Measurements from ENCODE around the gene TNKS1BP1.
A peak's percentile ranks its signal among the peaks of the same experiment; 100 is the strongest.
"Not testable (repeated sequence)": the region's sequence is repeated elsewhere in the genome, so short reads cannot be mapped to it uniquely, and the experiment has no call there.

The TNKS1BP1 gene

DNA sequence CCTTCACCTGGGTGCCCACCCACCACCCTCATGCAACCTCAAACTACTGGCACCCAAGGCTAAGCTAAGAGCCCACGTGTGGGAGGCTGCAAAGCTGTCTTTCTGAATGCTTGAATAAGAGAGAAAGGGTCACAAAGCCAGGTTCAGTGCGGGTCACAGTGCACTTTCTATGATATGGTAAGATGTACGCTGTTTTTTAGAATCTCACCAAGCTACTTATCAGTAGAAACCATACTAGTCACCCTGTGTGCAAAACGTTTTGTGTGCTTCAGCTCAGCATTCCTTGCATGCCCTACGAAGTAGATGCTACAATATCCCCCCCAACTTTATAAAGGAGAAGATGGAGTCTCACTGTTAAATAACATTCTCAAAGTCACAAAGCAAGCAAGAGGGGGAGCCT lies 28.3 kb upstream of the TNKS1BP1 start:
- DNase-seq, result no peak

DNA sequence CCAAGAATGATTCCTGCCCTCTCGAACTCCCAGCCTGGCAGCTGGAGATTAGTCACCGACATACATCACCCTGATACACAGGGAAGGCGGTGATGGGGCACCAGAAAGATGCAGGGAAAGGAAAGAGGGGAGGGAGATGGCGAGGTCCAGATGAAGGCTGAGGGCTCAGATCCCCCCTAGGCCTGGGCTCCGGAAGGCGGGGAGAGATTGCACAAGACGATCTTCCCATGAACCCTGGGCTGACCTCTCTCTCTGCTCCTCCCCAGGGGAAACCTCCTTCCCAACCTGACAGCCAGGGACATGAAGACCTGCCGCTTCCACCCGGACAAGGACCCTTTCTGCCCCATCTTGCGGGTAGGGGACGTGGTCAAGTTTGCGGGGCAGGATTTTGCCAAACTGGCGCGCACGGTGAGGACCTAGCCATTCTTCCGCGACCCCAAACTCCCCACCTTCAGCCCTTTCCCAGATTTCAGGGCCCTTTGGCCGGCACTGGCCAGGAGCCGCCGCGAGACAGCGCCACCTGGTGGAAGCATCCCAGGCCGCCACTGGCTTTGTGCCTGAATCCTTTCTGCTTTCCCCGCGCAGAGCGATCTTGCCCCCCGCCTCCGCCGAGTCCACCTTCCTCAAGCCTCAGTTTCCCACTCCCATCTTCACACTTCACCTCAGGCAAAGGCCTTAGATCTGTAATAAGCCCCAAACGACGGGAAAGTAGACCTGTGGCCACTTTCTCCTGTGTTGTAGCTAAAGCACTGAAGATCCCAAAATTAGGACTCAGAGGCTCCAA lies 24.9 kb upstream of the TNKS1BP1 start:
- DNase-seq, result no peak

DNA sequence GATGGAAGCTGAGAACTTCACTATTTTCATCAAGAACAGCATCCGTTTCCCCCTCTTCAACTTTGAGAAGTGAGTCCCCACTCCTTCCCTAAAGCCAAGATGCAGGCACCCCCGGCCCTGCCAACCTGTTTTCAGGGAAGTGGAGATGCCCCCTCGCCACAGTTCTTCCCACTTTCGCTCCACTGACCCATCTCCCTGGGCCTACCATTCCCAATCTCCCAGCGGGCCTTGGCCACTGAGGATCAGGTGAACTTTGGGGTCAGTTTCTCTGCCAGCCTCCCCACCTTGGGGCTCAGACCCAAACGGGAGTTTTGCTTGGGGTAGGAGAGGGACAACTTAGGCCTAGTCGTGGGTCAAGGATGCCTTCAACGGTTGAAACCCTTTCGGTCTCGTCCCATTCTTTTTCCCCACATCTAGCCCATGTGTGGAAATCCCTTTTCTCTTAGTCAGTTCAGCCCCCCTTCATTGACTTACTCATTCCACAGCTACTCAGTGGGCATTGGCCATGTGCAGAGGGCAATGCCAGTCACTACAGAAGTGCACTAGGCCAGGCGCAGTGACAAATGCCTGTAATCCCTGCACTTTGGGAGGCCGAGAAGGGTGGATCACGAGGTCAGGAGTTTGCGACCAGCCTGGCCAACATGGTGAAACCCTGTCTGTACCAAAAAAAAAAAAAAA lies 24.0 kb upstream of the TNKS1BP1 start:
- DNase-seq, result no peak

DNA sequence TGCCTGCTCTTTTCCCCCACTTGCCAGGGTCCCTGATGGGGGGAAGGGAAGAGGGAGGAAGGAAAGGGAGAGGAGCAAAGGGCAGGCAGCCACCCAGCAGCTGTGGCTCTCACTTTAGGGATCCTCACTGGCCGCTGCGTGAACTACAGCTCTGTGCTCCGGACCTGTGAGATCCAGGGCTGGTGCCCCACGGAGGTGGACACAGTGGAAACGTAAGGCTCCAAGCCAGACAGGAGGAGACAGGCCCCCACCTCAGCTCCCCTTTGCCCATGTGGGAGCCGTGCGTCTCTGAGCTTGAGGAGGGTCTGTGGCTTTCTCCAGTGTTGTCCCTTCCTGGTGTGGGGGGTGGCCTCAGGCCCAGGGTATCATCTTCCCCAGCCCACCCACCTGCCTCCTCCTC lies 23.3 kb upstream of the TNKS1BP1 start:
- no peak for DNase-seq

DNA sequence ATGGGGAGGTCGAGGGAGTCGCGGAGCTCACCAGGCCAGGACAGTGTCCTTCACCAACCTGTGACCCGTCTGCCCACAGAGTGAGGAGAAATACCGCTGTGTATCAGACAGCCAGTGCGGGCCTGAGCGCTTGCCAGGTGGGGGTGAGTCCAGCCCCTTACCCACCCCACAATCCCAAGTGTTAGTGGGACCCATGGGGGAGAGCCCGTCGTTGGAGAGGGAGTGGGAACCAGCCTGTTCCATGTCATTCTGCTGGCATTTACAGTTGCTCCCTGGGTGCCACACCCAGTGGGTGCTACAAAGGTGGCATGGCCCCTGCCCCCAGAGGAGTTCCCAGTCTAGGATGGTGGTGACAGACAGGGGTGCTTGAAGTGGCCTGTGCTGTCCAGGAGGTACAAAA lies 22.6 kb upstream of the TNKS1BP1 start:
- no peak for DNase-seq

DNA sequence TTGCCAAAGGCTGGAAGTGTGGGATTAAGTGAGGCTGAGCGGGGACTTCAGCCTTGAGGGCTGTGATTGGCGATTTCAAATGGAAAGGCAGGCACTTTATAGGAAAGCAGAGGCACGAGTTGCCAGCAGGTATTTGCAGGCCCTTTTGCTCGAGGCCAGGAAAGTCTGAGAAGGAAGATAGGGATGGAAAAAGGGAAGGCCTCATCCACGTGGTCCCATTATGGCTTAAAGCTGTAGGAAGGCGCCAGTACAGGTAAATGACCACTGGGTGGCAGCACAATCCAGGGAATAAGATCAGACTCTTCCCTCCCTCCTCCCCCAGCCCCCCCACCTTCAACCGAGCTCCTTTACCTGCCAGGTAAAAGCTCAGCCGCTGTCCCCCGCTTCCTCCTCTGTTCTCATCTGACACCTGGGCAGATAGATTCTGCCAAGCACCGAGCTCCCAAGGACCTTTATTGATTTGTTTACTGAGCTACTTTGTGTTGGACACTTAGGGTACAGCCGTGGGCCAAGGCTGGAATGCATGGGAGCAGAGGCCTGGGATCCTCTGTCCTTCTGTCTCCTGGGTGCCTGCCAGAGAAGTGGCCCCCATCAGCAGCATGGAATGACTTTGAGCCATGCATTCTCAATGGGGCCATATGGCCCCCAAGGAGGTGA lies 20.9 kb upstream of the TNKS1BP1 start:
- peak; percentile 56 for DNase-seq

DNA sequence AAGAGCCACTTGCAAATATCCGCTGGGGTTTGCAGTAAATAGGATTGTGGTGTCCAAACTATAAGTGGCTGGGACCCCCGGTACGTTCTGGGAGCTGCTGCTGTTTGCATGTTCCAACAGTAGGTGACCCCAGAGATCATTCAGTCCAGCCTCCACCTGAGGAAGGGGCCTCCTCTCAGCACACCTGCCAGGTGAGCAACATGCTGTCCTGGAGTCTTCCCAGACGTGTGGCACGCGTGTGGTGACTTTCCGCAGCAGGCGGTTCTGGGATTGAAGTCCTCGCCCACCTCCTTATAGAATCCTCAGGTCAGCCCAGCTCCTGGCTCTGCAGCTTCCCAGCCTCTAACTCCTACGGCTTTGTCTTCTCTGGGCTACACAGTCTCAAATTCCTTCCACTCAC lies 20.1 kb upstream of the TNKS1BP1 start:
- DNase-seq, result no peak

DNA sequence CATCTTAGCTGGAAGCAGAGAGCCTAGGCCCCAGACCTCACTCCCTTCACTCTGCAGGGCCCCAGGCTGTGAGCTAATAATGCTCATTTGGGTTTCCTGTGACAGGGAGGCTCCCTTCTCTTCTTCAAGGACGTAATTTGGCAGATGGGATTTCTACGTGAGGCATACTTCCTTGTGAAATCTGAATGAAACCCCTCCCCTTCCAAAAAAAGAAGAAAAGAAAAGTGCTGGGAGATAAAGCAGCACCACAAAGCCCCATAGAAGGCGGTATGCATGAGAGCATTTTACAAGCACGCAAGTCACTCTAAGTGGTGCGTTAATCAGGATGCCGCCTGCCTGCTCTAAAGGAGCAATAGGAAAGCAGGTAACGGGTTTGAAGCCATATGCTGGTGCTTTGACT lies 19.1 kb upstream of the TNKS1BP1 start:
- DNase-seq, result peak; percentile 38

DNA sequence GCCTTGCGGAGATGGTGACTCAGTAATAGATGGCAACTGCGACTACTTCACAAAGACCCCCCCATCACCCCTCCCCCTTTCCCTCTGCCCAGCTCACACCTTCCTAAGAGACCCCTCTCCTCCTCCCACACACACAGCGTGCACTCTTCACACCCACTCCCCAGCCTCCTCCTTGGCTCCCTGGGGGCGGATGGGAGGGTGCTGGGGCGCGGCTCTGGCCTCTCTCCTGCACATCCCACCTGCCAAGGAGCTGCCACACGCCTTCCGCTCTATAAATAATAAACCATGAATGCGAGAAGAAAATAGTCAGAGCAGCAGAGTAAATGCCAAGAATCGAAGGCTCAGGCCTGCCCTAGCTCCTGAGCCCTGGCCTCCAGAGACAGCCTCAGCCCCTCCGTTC lies 17.9 kb upstream of the TNKS1BP1 start:
- no peak for DNase-seq

DNA sequence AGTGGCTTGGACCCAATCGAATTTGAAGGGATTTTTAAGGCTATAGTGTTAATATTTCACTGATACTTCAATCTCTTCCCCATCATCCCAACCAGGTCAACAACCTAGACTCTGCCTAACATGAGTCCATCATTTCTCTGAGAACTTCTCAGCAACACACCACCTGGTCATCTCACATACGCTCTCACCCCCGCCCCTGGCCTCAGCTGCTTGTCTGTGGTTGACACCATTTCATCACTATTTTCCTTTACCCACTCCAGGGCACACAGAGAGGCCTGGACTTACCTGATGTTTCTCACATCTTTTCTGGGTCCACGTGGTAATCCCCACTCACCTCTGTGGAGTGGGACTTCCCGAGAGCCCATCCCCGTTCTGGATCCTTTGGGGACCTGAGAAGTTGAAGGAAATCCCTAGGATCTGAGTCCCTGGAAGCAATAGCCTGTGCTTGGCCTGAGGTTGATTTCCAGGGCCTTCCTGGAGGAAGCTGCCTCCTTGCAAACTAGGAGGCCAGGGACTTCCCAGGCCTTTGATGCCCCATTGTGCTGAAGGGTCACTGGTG lies 16.6 kb upstream of the TNKS1BP1 start:
- no peak for DNase-seq

DNA sequence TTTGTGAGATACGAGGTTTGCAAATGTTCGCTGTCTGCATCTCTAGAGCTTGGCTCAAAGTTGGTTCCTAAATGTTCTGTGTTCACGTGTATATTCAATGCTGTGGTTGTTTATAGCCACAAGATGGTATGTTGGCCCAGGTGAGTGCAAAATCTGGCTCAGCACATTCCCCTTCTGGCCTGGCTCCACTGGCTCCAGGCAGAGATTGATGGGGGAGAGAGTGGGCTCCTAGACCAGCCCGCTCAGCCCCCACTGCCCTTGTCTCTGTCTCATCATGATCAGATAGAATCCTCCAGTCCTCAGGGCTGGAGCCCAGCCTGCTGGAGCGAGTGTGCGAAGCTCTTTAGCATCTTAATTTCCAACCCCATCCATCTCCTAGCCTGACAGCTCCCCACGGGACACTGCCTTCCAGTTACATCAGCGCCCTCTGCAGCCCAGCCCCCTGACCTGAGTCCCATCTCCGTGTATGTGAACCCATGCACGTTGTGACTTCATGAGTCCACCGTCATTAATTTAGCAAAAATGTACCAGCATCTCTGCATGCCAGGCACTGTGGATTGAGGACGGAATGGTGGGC lies 15.4 kb upstream of the TNKS1BP1 start:
- DNase-seq, result peak; percentile 72

DNA sequence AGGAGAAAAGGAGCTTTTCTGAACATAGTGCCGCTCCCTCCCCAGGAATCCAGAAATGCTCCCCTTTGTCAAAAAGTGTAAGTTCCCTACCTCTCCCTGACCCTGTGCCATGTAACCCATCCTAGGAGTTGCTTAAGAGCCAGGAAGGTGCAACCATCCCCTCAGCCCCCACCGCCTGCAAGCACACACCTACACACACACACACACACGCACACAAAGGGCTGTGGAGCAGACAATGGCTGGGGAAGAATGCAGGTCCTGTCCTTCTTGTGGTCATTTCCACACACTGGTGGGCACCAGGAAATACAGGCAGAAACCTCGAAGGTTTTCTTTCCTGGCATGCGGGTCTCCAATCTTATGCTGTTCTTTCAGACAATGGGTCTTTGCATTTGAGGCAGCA lies 14.6 kb upstream of the TNKS1BP1 start:
- DNase-seq, result no peak

DNA sequence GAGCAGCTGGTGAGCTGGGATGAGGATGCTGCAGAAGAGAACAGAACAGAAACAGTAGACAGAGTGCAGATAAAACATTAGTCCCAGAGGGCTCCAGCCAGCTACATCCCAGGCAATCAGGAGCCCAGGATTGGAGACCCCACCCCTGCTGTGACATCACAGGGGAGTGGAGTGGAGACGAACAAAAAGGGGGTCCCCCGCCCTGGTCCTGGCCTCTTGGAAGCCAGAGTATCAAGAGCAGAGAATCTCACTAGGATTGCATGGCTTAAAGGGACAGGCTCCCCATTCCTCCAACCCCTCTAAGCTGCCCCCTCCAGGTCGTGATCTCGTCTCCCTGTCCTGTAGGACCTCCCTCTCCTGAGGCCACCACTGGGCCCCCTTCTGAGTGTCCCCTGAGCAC lies 13.4 kb upstream of the TNKS1BP1 start, which contains the start of gene P2RX3:
Gene P2RX3 (plus strand): TSS at position 211 of the 400 bp plus-strand sequence. CDS start 199 bp downstream, outside the sequence.
- DNase-seq, result no peak

DNA sequence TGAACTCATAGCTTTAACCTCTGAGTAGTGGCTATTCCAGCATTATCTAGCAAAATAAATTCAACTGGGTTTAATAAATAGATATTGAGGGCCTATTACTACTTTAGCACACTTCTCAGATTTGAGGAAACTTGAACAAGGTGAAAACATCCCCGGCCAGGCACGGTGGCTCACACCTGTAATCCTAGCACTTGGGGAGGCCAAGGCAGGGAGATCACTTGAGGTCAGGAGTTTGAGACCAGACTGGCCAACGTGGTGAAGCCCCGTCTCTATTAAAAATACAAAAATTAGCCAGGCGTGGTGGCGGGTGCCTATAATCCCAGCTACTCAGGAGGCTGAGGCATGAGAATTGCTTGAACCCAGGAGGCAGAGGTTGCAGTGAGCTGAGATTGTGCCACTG lies 12.1 kb upstream of the TNKS1BP1 start:
- not testable (repeated sequence) for DNase-seq

DNA sequence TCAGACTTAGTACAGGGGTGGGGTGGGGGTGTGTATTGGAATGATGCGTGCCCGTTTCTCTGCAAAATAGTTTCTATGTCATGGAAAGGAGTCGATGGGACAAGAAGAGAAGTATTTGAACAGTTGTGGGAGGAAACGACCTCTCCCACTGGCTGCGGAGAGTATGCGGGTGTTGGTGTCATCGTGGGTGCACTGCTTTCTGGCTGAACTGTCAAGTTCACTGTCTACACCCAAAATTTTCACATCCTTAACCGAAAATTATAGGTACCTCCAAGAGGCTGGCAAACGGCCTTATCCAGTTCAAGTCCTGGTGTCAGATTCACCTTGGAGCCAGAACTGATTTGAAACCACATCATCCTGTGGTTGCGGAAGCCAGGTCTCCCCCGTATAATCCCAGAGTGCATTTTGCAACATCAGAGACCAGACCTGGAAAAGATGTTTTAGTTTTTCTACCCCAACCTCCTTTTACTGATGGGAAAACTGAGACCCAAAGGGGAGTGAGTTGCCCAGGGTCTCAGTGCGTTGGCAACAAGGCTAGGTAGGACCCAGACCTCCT lies 11.4 kb upstream of the TNKS1BP1 start:
- no peak for DNase-seq

DNA sequence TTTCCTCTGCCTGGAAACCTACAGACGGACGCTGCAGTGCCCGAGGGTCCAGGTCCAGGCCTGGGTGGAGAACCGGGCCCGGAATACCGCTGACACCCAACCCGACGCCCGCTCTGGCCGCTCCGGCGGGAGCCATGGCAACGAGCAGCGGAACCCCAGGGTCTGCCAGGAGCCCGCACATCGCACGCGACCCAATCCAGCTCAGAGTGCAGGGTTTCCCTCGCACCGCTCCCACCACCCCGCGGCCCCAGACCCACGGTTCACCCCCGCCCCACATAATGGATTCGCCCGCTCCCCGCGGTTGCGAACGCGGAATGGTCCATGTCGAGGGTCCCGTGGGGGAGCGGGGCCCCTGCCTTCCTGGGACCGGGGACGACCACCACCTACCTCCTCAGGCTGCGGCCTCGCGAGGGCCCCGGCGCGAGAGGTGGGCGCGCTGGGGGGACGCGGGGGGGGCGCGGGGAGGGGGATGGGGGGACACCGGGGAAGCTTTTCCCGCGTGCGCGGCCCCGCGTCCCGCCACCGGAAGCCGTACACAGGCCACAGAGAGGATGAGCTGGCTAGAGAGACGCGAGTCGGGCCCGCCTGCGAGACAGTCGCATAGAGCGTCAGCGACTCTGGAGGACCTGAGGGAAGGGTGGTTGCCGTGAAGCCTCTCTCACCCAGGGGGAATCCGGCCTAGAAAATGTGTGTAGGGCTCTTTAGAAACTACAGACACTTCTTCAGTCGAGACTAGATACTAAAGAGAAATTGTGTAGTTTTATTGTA lies 10.8 kb upstream of the TNKS1BP1 start, which contains the start of gene SSRP1:
Gene SSRP1 (minus strand): TSS at position 550 of the 768 bp plus-strand sequence. CDS start 771 bp downstream, outside the sequence.
- DNase-seq, result peak; percentile 89

DNA sequence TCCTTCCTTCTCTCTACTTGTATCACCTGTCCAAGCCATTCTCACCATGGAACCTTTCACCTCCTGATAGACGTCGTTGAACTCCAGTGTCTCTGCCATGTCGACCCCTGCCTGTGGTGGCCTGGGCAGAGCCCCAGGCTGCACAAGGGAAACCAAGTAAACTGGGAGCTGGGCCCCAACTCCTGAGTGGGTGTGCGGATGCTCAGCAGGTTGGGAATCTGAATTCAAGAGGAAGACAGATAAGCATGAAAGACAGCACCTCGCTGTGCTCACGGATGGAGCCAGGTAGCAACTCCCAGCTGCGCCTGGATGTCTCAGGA lies 10.2 kb upstream of the TNKS1BP1 start:
- DNase-seq, result no peak

DNA sequence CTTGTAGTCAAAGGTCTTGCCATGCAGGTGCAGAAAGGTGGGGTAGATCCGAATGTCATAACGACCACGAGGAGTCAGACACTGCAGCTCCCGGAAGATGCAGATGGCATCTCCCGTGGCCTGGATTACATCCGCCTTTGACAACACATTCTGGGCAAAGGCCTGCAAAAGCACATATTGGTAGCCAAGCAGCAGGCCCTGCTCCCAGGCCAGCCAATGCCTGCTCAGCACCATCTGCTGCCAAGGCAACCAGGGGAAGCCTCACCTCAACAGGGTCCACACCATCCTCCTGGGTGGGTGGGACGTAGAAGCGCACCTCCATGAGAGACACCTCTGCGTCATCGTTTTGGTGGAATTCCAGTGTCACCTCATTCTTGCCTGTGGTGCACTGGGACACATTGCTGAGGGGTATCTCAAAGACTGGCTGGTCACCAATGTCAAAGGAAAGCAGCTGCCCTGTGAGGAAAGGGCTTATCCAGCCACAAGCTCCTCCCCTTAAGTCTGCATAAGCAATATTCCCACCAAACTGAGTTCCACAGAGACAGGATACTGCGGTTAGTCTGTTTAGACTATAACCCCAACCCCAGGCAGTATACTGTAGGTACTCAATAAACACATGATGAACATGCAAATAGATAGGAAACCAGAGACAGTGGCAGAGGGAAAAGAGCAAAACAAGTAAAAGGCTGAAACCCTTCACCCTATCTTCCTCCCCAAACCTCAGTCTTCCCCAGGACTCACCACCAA lies 8.1 kb upstream of the TNKS1BP1 start:
- no peak for DNase-seq

DNA sequence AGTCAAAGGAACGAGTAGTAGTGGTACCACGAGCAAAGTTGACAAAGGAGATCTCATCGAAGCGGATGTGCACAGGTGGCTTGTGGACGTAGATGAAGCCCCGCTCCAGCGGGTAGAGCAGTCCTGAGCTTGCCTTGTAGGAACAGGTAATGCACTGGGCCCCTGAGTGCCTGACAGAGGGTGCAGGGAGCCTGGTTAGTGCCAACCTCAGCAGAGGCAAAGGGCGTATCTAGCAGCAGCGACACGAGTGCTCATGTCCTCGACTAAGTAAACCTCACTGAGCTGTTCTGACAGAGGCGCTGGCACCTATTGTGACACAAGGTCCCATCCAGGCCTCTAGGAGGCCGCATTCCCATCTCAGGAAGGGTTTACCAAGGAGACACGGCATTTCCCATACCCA lies 7.0 kb upstream of the TNKS1BP1 start:
- no peak for DNase-seq

DNA sequence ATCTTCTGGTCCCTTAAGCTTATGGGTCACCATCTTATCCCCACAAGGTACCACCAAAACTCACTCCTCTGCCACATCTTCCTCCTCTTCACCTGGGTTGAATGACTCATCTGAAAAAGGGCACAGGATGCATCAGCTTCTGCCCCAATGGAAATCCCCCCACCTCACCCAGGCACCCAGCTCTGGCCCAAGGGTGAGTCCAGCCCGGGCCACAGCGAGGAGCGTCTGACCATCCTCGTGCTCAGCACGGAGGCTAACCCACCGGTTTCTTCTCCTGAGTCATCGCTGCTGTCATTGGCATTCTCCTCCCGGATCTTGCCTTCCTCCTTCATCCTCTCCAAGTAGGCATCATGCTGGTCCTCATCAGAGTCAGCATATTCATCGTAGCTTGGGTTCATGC lies 5.3 kb upstream of the TNKS1BP1 start:
- no peak for DNase-seq

DNA sequence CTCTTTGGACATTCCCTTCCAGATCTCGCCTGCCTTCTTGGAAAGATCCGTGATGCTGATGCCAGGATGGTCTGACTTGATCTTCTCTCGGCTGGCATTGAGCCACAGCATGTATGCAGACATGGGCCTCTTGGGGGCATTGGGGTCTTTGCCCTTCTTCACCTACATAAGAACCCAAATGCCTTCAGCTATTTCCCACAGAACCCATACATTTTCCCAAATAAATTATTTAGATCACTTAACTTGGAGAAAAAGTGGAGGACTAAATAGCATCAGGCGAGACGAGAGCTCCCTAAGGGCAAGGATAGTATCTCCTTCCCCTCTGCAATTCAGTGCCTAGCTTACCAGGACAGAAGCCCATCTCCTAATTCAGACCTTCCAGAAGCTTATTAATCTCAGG lies 3.0 kb upstream of the TNKS1BP1 start:
- no peak for DNase-seq

DNA sequence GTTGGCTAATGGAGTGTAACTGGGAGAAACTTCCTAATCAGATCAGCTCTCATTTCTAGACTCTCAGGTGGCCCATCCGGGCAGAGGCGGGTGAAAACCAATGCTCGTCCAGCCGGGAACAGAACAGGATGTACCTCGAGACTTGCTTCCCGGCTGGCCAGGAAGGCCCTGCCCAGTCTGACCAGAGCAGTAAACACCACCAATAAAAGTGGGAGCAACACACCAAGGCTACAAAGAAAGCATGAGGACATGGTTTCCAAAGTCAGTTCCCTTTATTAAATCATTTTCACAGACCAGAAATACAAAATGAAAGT lies 940 bp upstream of the TNKS1BP1 start:
- DNase-seq, result no peak

Data from NCI-H2227 treated with DMSO at 0.1 percent for 48 hours (cell line).